GM19043 (cell line): ENCODE measurements around the gene HRCT1.
"Not testable (repeated sequence)": the region's sequence is repeated elsewhere in the genome, so short reads cannot be mapped to it uniquely, and the experiment has no call there.

Source experiments
- ATAC-seq: cut with Tn5 transposase; IDR thresholded peaks from one replicate; pipeline ENCODE4 v1.9.1; 2021; ENCODE audit warnings: low read depth; ENCODE audit not compliant: unreplicated experiment

HRCT1 gene

DNA sequence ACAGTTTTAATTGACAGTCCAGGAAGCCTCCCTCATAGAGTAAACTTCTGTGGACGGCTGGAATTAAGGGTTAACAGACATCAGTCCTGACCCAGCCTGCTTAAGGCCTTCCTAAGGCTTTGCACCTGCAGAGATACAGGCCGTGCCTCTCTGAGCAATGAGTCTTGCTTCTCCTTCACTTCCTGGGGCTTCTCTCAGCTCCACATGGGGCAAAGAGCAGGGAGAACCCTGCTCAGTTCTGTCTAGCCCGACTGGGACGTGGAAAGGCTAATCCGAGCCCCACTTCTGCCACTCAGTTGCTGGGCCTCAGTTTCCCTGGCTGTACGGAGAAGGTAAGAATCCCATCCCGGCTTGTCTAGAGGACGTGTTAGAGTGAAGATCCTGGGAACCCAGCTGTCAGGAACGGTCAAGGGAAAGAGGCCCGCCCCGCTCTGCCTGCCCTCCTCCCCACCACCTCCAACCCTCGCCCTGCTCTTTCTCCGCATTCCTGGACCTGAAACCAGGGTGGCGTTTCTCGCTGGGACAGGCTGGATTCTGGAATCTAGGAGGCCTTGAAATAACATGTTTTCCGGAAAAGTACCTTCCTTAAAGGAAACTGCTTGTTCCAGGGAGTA is 9.8 kb downstream of the HRCT1 start:
- no peak for ATAC-seq

DNA sequence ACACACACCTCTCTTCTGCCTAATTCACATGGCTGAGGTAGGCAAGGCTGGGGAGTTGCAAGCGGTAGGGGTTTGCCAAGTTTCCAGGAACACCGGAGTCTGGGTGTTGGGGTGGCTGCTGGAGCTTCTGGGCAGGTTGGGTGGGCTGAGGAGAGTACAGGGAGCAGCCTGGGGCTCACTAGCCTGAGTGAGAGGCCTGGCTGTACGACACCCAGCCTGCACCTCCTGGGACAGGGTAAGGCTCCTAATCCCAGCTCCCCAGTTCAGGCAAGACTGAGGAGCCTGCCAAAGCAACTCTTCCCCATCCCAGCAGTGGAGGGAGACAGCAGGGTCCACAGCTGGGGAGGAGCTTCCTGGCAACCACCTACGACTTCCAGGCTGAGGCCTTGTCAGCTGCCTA is 11.3 kb downstream of the HRCT1 start:
- no peak for ATAC-seq

DNA sequence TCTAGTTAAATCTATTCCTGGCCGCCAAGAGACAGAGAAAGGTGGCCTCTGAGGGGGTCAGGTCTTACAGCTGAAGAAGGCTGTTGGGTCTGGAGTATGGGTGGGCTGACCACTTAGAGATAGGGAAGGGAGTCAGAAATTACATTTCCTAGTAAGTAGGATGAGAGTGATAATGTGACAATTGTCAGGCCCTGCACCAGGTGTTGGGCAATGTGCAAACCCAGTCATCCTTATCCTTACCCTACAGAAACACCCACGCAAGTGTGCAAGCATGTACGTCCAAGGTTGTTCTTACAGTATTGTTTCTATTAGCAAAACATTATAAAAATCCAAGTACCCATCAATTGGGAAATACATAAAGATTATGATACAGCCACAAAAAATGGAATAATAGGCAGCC is 12.8 kb downstream of the HRCT1 start:
- no peak for ATAC-seq

DNA sequence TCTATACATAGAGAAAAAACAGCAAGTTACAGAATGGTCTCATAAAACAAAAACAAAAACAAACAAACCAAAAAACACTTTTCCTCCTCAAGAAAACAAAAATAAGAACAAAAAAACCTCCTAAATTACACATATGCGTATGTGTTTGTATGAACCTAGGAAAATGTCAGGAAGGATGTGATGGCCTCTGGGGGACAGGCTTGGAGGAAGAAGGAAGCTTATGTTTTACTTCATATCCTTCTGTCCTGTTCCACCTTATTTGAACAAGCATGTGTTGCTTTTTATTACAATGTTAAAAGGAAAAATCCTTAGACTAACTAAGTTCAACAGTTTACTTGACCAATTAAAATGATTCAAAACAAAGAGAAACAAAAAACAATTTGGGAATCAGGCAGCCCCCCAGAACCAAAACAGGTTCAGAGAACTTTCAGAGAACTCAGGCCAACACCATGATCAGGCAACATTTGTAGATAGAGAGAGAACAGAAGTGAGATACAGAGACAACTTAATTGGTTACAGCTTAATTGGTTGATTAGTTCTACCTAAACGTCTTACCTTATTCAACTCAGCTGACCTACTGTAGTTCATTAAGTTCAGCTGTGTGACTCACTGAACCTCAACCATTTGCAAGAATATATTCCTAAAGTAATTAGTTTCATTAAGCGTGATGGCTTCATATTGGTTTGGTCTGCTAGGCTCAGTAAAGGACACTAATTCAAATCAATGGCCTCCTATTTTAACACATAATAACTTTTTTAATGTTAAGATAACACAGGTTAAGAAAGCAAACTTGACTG is 13.4 kb downstream of the HRCT1 start:
- no peak for ATAC-seq

DNA sequence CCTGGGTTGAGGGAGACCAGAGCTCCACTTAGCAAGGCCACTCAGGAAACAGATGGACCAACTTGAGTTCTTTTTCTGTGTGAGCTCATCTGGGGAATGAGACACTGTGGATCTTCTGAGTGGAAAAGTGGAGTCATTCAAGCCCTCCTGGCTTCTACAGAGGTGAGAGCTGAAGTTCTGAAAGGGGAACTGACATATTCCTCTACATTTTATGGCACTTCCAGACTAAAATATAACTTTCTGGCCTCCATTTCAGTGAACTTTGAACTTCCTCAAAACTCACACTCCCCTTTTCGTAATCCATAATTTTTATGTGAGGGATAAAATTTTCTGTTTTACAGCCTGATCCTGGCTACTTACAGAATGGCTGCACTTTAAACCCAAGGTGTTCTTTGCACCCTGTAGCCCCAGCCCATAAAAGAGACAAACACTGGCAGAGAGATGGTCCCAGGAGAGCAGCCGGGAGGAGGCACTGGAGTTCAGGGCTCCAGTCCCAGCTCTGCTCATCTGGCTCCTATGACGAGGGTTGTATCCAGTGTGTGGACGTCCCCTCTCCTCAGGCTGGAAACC is 14.1 kb downstream of the HRCT1 start:
- no peak for ATAC-seq

DNA sequence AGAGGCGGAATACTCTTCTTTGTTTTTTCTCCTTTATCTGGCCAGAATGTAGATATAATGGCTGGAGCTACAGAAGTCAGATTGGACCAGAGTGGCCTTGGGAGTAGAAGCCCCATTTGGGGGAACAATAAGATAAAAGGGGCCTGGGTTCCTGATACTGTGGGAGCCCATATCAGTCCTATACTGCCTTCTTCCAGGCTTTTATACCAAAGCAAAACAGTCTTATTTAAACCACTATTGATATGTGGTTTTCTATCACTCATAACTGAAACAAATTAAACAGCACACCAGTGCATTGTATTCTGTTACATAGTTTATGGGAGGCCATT is 17.6 kb downstream of the HRCT1 start:
- no peak for ATAC-seq

DNA sequence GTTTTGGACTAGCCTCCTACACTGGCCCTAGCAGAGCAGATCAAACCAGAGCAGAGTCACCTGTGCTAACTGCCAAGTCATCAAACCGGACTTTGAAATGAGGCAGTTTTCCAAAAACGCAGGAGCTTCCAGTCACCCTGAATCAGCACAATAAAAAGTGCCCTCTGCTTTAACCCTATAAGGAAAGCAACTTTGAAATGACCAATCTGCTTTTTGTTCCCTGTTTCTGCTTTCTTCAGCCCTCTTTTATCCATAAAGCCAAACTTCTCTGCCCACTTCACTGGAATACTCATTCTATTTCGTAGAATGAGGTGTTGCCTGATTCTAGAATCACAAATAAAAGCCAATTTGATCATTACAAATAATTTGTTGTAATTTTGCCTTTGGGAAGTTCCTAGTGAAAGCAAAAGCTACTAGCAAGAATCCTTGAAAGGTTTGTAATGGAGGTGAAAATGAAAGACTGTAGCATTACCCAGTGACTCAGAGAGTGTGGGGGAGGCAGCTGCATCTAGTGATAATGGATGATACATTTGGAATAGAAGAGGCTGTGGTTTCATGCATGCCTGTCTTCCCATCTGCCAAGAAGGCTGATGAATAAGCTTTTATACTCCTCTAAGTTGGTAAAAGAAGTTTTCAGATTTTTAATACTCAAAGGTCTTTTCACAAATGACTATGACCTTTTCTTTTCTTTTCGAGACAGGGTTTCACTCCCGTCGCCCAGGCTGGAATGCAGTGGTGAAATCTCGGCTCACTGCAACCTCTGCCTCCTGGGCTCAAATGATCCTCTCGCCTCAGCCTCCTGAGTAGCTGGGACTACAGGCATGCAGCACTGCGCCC is 18.1 kb downstream of the HRCT1 start:
- ATAC-seq: no peak

DNA sequence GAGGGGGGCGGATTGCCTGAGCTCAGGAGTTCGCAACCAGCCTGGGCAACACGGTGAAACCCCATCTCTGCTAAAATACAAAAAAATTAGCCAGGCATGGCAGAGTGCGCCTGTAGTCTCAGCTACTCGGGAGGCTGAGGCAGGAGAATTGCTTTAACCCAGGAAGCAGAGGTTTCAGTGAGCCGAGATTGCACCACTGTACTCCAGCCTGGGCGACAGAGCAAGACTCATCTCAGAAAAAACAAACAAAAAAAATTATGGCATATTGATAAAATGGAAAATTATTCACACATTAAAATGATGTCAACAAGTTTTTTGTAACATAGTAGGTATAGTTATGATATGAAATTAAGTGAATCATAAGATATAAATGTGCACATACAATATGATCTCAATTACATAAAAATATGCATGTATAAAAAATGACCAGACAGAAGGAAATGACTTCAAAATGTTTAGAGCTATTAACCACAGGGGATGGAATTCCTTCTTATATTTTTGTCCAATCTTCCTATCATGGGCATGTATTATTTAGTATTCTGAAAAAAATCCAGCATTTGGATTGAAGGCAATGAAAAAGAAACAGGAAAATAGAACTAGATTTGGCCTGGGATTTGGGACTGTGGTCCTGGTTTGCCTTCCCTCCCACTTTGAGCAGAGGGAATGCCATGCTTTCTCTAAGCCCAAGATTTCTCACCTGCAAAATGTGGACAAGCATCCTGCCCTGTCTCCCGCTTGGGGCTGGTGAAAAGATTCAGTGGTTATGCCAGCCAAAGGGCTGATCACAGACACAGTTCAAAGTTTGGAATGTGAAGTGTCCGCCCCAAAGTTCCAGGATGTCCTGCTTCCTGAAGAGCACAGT is 22.8 kb downstream of the HRCT1 start:
- no peak for ATAC-seq

DNA sequence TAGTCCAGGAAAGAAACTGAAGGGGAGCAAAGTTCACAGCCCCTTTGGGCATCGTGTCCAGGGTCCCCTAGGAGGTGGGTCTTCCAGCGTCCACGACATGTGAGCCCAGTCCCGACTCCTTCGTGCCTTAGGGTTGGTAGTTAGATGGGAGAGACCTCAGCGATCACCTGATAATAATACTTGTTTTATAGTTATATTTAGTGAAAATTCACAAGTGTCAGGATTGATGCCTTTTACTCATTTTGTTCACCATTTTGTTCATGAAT is 23.4 kb downstream of the HRCT1 start:
- no peak for ATAC-seq

DNA sequence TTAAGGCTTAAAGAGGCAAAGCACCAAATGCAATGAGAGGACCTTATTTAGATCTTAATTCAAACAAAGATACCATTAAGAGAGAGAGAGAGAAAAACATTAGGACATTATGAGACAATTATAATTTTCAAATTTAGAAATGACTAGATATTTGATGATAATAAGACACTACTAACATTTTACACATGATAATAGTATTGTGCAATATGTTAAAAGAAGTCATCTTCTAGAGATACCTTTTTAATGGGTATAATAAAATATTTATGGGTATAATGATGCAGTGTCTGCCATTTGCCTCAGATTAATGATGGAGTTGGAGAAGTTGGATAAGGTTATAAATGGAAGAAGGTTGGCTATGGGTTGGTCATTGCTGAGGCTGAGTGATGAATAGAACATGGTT is 24.5 kb downstream of the HRCT1 start:
- ATAC-seq: no peak

DNA sequence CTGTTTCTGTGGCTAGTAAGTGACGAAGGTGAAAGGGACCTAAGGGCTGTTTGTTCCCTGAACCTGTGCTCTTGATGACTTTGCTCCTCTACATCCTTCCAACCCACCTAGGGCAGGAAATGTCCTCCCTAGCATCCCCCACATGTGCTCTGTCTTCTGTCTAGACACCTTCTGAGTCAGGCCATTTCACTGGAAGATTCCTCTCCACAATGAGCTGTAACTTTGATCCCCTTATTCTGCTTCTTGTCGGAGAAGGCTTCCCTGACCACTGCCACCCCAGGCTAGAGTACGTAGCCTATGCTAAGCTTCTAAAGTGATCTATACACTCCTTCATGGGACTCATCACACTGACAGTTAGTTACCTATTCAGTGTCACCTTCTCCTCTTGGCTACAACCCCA is 25.0 kb downstream of the HRCT1 start:
- no peak for ATAC-seq

DNA sequence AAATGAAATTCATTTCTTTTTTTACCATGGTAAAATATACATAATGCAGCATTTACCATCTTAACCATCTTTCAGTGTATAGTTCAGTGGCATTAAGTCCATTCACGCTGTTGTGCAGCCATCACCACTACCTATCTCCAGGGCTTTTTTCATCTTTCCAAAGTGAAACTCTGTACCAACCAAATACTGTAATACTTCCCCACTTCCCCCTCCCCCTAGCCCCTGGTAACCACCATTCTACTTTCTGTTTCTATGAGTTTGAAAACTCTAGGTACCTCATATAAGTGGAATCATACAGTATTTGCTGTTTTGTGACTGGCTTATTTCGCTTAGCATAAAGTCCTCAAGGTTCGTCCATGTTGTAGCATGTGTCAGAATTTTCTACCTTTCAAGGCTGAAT is 26.7 kb downstream of the HRCT1 start:
- ATAC-seq: no peak

DNA sequence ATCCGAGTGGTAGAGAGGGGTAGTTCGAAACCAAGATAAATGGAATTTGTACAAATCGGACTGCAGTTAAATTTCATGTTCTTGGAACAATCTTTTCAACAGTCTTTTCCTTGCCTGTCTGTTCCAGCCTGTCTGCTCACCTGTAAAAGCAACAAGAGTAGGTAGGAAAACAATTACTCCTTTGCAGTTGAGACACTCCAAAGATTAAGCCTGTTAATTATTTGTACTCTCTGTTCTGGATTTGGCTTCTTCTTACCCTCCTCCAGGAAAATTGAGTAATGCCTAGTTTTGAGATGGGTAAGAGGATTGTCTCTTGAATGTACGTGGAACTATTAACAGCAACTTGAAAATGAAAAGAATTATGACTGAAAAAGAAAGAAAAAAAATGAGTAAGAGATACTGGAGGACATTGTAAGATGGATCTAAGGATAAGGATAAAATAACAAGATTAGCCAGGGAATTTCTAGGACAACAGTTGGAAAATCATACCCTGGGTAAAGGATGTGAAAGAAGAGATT is 27.6 kb downstream of the HRCT1 start:
- no peak for ATAC-seq

DNA sequence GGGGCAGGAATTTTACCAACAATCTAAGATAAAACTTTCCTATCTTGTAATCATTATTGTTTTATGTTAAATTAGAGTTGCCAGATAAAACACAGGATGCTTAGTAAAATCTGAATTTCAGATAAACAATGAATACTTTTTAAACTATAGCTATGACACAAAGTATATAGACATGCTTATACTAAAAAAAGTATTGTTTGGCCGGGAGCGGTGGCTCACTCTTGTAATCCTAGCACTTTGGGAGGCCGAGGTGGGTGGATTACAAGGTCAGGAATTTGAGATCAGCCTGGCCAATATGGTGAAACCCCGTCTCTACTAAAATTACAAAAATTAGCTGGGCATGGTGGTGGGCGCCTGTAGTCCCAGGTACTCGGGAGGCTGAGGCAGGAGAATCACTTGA is 28.1 kb downstream of the HRCT1 start:
- ATAC-seq: not testable (repeated sequence)

DNA sequence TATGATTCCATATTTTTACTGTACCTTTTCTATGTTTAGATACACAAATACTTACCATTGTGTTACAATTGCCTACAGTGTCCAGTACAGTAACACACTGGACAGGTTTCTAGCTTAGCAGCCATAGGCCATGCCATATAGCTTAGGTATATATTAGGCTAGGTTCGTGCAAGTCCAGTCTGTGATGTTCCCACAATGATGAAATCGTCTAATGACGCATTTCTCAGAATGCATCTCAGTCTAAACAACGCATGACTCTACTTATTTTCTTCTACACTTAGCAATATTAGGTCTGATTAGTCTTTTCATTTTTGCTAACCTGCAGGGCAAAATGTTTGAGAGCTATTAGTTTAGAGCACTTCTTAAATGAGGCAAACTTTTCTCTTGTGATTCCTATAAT is 29.3 kb downstream of the HRCT1 start:
- no peak for ATAC-seq

DNA sequence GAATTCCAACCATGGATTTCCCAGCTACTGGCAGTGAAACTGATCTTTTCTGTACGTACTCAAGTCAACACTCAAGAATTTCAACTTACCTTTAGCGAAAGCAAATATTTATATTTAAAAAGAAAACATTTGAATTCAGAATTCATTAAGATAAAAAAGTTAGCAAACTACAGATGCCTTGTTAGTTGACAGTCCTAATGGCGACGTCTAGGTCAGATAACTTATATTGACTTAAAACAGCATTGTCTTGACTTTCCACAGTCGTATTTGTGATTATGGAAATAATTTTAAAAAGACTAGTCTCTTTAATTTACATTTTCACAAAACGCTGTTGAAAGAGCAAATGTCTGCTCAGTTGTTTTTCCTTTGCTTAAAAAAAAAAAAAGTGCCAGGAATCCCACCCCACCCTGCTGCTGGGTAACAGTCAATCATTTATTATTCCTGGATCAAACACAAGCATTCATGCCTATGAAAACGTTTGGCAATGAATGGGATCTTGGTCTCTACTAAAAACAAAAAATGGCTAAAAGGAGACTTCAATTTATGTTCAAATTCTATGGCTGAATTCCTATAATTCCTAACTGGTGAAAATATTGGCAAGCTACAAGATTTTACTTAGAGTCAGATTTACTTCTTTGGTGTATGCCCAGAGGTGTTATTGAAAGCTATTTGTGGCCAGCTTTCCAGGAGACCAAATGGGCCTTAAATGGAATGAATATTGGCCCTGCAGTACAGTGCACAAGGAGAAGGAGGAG is 29.9 kb downstream of the HRCT1 start:
- no peak for ATAC-seq

DNA sequence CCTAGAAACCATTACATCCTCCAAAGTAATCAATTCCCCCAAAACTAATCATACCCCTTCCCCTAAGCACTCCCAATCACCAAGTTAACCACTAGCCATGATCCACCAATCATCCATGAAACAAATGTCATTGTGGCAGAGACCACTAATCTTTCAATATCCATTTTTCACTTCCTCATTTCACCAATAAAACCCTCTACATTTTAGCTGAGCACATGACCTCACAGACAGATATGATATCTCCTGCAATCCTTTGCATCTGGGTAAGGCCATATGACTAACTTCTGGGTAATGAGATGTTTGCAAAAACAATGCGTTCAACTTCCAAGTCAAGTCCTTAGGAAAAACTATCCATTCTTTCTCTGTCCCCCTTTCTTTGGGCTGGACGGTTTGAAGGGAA is 31.2 kb downstream of the HRCT1 start:
- no peak for ATAC-seq

DNA sequence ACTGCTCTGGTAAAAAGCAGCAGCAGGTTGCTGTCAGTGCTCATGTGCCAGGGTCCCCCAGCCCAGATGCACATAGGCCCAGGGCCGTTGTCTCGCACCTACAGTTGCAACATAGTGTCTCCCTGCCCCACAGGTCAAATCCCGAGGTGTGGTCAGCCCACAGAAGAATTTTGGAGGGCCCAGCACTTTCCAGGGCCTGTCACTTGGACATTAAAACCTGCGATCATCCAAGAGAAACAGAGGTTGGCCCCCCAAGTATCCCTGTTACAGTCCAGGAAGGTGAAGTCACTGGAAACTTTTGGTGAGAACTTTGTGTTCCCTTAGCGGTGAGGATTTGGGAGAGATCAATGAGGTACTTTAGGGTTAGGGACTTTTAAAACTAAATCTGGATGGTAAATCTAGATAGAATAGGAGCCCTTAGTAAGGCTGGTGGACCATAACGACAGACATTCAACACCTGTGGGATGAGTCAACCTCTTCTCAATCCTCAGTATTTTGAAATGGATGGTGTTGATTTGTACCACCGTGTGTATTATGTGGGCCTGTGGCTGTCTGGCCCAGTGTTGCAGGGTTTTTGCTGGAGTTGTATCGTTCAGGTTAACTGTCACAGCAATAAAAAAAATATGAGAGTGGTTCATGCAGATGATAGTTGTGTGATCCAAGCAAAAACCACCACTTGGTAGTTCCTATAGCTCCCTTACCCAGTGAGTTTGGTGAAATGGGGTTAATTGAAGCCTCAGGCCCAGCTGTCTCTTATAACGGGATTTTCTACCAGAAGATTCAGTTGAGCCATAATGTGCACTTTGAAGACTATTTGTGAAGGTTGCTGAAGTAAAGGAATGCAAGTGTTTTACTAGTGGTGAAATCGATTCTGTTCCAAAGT is 32.7 kb downstream of the HRCT1 start:
- no peak for ATAC-seq
